AG09309 (cell line): Measurements from ENCODE around the gene TMEM184B.

Experiments used
- DNase-seq: peaks from one replicate; pipeline ENCODE4 v3.0.0-alpha.2; 2010; ENCODE audit warnings: low read depth
- H3K4me3 ChIP-seq: 2 replicates; pipeline ENCODE4 v1.5.1; 2011; ENCODE audit warnings: mild to moderate bottlenecking, low read depth, low read length, moderate library complexity; ENCODE audit not compliant: control insufficient read depth
- CTCF ChIP-seq: IDR thresholded peaks from 2 replicates; pipeline ENCODE4 v1.5.1; 2011; ENCODE audit warnings: mild to moderate bottlenecking, low read depth, low read length, inconsistent platforms; ENCODE audit not compliant: insufficient read depth, control insufficient read depth; ENCODE audit errors: missing control alignments

The TMEM184B gene

GRCh38 chr22:38289583-38290082 is 16.8 kb upstream of the TMEM184B start:
- H3K4me3 ChIP-seq, result no peak overlapping the region
- no peak for TF ChIP-seq CTCF
- no peak for DNase-seq

GRCh38 chr22:38286915-38287669 is 14.3 kb upstream of the TMEM184B start:
- DNase-seq, result no peak
- no peak overlapping the region for H3K4me3 ChIP-seq
- no peak for TF ChIP-seq CTCF

- no peak for TF ChIP-seq CTCF
- DNase-seq, result no peak
- no peak overlapping the region for H3K4me3 ChIP-seq
These were observed 12.2 kb upstream of the TMEM184B start for GRCh38 chr22:38285018-38285417.

GRCh38 chr22:38284042-38284402 is 11.2 kb upstream of the TMEM184B start:
- no peak overlapping the region for H3K4me3 ChIP-seq
- peak; percentile 88 for DNase-seq

GRCh38 chr22:38282397-38282796 is 9.6 kb upstream of the TMEM184B start:
- DNase-seq, result no peak
- no peak overlapping the region for H3K4me3 ChIP-seq
- no peak for TF ChIP-seq CTCF

More at GRCh38 chr22:38284042-38284402, 11.2 kb upstream of the TMEM184B start:
- TF ChIP-seq CTCF, result no peak

- no peak for DNase-seq
- H3K4me3 ChIP-seq, result no peak overlapping the region
- no peak for TF ChIP-seq CTCF
These were observed 3.4 kb upstream of the TMEM184B start for GRCh38 chr22:38276166-38276565.
